Fibroblast of lung (primary cell): ENCODE data around the gene CSF1R. TPM values are rescaled to one million over a fixed set of nuclear protein-coding genes. Genes with fewer than 3 reads are reported as not detected.

Experiments used
- DNase-seq, 2 donors: peaks; one replicate each; pipeline versions ENCODE4 v3.0.0 to v3.0.0-alpha.2; 2010; ENCODE audit warnings: low read depth in 2 of 2
- H2AFZ ChIP-seq: 2 replicates; pipeline ENCODE4 v1.5.1; 2012; ENCODE audit warnings: low read length, control low read depth, inconsistent platforms
- H3K27ac ChIP-seq: 2 replicates; pipeline ENCODE4 v1.5.1; 2011; ENCODE audit warnings: low read length, control low read depth; ENCODE audit not compliant: insufficient read depth
- H3K27me3 ChIP-seq: 2 replicates; pipeline ENCODE4 v1.5.1; 2011; ENCODE audit warnings: mild to moderate bottlenecking, low read length; ENCODE audit not compliant: control insufficient read depth, insufficient read depth
- H3K36me3 ChIP-seq: 2 replicates; pipeline ENCODE4 v1.5.1; 2011; ENCODE audit warnings: low read length; ENCODE audit not compliant: control insufficient read depth, insufficient read depth
- H3K4me1 ChIP-seq: 2 replicates; pipeline ENCODE4 v1.5.1; 2011; ENCODE audit warnings: low read length; ENCODE audit not compliant: control insufficient read depth, insufficient read depth; ENCODE audit errors: extremely low read depth
- H3K4me2 ChIP-seq: 2 replicates; pipeline ENCODE4 v1.5.1; 2011; ENCODE audit warnings: low read length, control low read depth; ENCODE audit not compliant: insufficient read depth; ENCODE audit errors: extremely low read depth
- H3K4me3 ChIP-seq, 4 experiments: fragments of 200-600 bp in 1 of 4; sonication (generic) in 1 of 4; replicated peaks in 1 of 4; 2 replicates each; pipeline ENCODE4 v1.5.1; 2011 to 2016; ENCODE audit warnings: low read length in 4 of 4, low read depth in 3 of 4, mild to moderate bottlenecking in 3 of 4, control low read depth in 2 of 4, inconsistent platforms in 1 of 4, mixed read lengths in 1 of 4; ENCODE audit not compliant: insufficient read depth in 1 of 4; ENCODE audit errors: control extremely low read depth in 1 of 4
- H3K79me2 ChIP-seq: 2 replicates; pipeline ENCODE4 v1.5.1; 2012; ENCODE audit warnings: mild to moderate bottlenecking, low read length, inconsistent platforms; ENCODE audit not compliant: control insufficient read depth, insufficient read depth
- H3K9ac ChIP-seq: 2 replicates; pipeline ENCODE4 v1.5.1; 2011; ENCODE audit warnings: mild to moderate bottlenecking, low read length, control low read depth; ENCODE audit not compliant: insufficient read depth
- H3K9me3 ChIP-seq: 2 replicates; pipeline ENCODE4 v1.5.1; 2012; ENCODE audit warnings: low read depth, low read length; ENCODE audit not compliant: control insufficient read depth, insufficient read depth
- H4K20me1 ChIP-seq: 2 replicates; pipeline ENCODE4 v1.5.1; 2011; ENCODE audit warnings: low read length; ENCODE audit not compliant: control insufficient read depth, insufficient read depth; ENCODE audit errors: extremely low read depth
- CTCF ChIP-seq, 2 donors: IDR thresholded peaks in 1 of 2; conservative IDR thresholded peaks in 1 of 2; 1 replicate in 1 of 2; 2 replicates in 1 of 2; pipeline ENCODE4 v1.5.1; 2011 to 2012; ENCODE audit warnings: low read length in 2 of 2, control low read depth in 1 of 2, inconsistent platforms in 1 of 2, low read depth in 1 of 2, mild to moderate bottlenecking in 1 of 2
- EZH2 ChIP-seq: IDR thresholded peaks from 2 replicates; pipeline ENCODE4 v1.5.1; 2012; ENCODE audit warnings: low read length, control low read depth, mild to moderate bottlenecking; ENCODE audit errors: missing control alignments
- polyA plus RNA-seq, 2 donors: library from polyadenylated mRNA; depleted of rRNA in 1 of 2; stranded (reverse) in 1 of 2; unstranded in 1 of 2; fragments of >200 nt; gene quantifications; 2 replicates each; pipeline ENCODE4 v1.2.1, GENCODE V29; 2011 to 2012; ENCODE audit warnings: missing spikeins in 1 of 2
- total RNA-seq: library from RNA; depleted of rRNA; stranded (reverse); fragments of >200 nt; gene quantifications from 2 replicates; pipeline ENCODE4 v1.2.1, GENCODE V29; 2014

The CSF1R gene
- total and polyA plus RNA-seq, 2 donors (not counting 1 experiment from before 2014, with no cell fraction given), result 0.07 TPM; not detected in 1

GRCh38 chr5:150066901-150067396, 19.4 kb downstream of the CSF1R start:
- H3K9ac ChIP-seq, result no peak overlapping the region
- DNase-seq, result peak; percentile 60 to 72
- no peak overlapping the region for H3K4me2 ChIP-seq
- no peak overlapping the region for H3K4me3 ChIP-seq
- H3K27ac ChIP-seq, result no peak overlapping the region
- H3K79me2 ChIP-seq, result no peaks in the 10 kb centered on the region
- H3K36me3 ChIP-seq, result no peaks in the 10 kb centered on the region
- no peak overlapping the region for H2AFZ ChIP-seq
- no peaks in the 10 kb centered on the region for H4K20me1 ChIP-seq
- no peak for TF ChIP-seq CTCF (conservative IDR thresholded peaks at IDR 0.05 in 1 of 2, IDR thresholded peaks at IDR 0.05 in 1 of 2; ENCODE audit: low read depth in 1 of 2, low read length in 2 of 2)
- no peaks in the 10 kb centered on the region for H3K9me3 ChIP-seq
- H3K27me3 ChIP-seq, result no peaks in the 10 kb centered on the region
- peaks cover 24% of the 10 kb centered on the region for H3K4me1 ChIP-seq

- H3K36me3 ChIP-seq, result no peaks in the 10 kb centered on the region
- H3K4me1 ChIP-seq, result peaks cover 24% of the 10 kb centered on the region
- H3K9me3 ChIP-seq, result no peaks in the 10 kb centered on the region
- no peak overlapping the region for H3K9ac ChIP-seq
- H4K20me1 ChIP-seq, result no peaks in the 10 kb centered on the region
- no peaks in the 10 kb centered on the region for H3K79me2 ChIP-seq
- H2AFZ ChIP-seq, result no peak overlapping the region
- H3K4me2 ChIP-seq, result no peak overlapping the region
- H3K27me3 ChIP-seq, result no peaks in the 10 kb centered on the region
- H3K4me3 ChIP-seq, result no peak overlapping the region
- no peak overlapping the region for H3K27ac ChIP-seq
- TF ChIP-seq EZH2 (no peak), CTCF (conservative IDR thresholded peaks at IDR 0.05 in 1 of 2, IDR thresholded peaks at IDR 0.05 in 1 of 2; ENCODE audit: low read depth in 1 of 2, low read length in 2 of 2) (no peak)
- no peak for DNase-seq
These were observed 19.9 kb downstream of the CSF1R start for GRCh38 chr5:150066436-150066835.

GRCh38 chr5:150065886-150066285, 20.5 kb downstream of the CSF1R start:
- Histone ChIP-seq H3K9ac (no peak overlapping the region), H3K4me2 (no peak overlapping the region)

More at GRCh38 chr5:150065886-150066285, 20.5 kb downstream of the CSF1R start:
- H4K20me1 ChIP-seq, result no peaks in the 10 kb centered on the region
- H3K9me3 ChIP-seq, result no peaks in the 10 kb centered on the region
- TF ChIP-seq CTCF (conservative IDR thresholded peaks at IDR 0.05 in 1 of 2, IDR thresholded peaks at IDR 0.05 in 1 of 2; ENCODE audit: low read depth in 1 of 2, low read length in 2 of 2) (no peak), EZH2 (no peak)
- no peak overlapping the region for H2AFZ ChIP-seq
- no peak overlapping the region for H3K27ac ChIP-seq
- H3K4me3 ChIP-seq, result no peak overlapping the region
- H3K27me3 ChIP-seq, result no peaks in the 10 kb centered on the region
- H3K79me2 ChIP-seq, result no peaks in the 10 kb centered on the region
- H3K4me1 ChIP-seq, result peaks cover 24% of the 10 kb centered on the region
- H3K36me3 ChIP-seq, result no peaks in the 10 kb centered on the region
- DNase-seq, result peak in 1 of 2 donors; percentile 65
